GM18909 (cell line): ENCODE measurements around the gene ENPP5.

Experiments
- ATAC-seq: cut with Tn5 transposase; IDR thresholded peaks from one replicate; pipeline ENCODE4 v1.9.1; 2021; ENCODE audit warnings: mild to moderate bottlenecking; ENCODE audit not compliant: unreplicated experiment, poor library complexity

ENPP5 gene, protein sequence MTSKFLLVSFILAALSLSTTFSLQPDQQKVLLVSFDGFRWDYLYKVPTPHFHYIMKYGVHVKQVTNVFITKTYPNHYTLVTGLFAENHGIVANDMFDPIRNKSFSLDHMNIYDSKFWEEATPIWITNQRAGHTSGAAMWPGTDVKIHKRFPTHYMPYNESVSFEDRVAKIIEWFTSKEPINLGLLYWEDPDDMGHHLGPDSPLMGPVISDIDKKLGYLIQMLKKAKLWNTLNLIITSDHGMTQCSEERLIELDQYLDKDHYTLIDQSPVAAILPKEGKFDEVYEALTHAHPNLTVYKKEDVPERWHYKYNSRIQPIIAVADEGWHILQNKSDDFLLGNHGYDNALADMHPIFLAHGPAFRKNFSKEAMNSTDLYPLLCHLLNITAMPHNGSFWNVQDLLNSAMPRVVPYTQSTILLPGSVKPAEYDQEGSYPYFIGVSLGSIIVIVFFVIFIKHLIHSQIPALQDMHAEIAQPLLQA

DNA sequence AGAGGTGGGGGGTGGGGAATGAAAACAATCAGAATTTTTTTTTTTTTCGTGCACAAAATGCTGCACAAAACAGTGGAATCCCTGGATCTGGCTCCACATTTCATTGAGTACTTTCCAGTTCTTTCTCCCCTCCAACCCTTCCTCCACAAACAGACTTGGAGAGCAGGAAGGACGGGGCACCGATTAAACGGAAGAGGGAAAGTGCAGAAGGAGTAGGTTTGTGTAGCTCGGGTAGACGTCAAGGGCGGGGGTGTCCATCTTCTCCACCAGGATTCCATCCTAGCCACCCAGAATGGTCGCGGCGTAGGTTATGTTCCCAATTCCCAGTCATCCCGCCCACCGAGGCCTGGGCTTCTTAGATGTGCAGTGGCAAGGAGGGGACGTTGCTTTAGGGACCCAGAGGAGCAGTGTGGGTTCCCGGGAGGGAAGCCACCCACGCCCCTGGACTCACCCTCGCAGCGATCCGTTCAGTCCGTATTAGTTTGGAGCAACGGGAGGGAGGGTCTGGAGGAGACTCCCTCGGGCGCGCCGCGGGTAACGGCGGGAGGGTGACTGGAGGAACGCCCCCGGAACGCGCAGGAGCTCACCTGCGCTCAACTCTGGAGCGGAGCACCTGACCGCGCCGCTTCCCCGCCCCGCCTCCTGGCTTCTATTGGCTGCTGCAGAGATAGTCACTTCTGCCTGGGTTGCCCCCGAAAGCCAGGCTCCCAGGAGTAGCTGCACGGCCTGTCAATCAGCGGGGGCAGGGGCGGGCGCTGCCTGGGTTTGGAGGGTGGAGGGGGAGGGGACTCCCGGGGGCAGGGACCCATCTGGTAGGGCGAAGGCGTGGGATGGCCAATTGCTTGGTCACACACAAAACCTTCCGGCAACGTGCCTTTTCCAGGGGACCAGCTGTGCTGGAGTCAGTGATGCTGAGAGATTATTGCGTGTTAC, at the start of gene ENPP5:
Gene ENPP5, minus strand, starts transcription at position 624 of the 933 bp plus-strand sequence. CDS start 2,718 bp downstream, outside the sequence.
- peak; percentile 88 for ATAC-seq

DNA sequence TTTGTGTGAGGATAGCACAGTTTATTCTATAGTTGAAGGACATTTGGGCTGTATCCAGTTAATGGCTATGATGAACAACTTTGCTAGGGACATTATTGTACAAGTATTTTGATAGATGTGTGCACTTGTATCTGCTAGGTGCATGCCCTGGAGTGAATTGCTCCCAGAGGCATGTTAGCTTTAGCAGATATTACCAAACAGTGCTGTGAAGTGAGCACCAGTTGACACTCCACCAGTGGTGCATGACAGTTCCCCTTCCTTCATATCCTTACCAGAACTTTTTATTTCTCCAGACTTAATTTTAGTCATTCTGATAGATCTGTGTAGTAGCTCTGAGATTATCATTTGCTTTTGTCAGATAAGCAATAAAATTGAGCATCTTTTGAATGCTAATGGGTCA, 48.9 kb upstream of the ENPP5 start:
- no peak for ATAC-seq

DNA sequence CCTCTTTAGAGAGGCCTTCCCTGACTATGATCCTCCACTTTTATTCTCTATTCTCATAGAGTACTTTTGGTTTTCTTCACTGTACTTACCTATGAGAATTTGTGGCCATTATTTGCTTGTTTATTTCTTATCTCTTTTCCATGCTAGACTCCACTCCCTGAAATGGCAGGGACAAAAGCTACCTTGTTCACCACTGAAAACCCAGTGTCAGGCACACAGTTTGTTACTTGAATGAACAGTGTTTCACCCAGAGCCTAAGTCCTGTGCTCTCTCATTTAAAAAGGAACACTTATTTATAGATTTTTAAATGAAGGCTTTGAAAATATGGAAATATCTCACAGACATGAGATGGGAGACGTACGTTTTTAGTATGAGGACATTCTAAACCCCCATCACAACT, 47.7 kb upstream of the ENPP5 start:
- ATAC-seq, result no peak

DNA sequence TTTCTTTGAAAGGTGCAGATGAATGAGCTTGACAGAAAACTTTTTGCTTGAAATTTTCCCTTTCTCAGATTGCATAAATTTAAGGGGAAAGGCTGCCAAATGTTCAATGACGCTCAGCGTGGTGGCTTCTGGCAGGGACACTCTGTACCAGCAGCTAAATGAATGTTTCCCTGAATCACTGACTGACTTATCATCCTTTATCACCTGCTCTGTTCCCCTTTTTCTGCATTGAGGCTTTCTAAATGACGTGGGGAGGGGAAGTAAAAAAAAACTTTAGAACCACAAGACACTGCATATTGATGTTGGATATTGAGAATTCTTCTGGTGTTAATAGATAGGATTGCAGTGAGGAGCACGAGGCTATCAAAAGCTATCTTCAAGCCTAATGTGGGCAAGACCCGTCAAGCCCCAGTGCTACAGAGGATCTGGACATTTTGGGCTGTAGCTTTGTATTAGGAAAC, 46.9 kb upstream of the ENPP5 start:
- peak; percentile 56 for ATAC-seq

DNA sequence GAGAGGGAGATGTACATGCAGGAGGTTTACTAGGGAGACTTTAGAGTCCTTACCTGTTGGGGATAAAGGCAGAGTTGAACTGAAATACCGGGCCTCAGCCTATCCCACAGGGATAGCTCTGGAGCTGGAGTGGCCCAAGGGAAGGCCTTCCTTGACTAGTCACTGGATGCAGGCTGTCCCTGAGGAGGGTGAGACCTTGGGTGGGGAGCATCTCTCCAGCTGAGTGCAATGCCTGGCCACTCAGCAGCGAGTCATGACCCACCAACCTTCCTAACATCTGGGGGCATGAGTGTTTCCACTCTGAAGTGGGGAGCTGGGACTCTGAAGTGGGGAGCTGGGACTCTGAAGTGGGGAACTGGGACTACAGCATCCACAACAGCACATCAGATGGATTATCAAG, 46.1 kb upstream of the ENPP5 start:
- ATAC-seq, result no peak

DNA sequence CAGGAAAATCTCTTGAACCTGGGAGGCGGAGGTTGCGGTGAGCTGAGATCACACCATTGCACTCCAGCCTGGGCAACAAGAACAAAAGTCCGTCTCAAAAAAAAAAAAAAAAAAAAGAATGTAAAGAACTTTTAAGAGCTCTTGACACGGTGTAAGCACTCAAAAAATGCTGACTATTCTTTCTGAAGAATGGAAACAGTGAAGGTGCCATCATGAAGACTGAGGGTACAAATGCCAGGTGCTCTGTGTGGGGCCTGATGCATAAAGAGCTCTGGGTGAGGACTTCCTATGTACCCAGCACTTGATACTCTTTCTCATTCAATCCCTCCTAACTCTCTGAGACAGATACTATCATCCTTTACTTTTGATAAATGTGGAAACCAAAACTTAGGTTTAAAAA, 45.0 kb upstream of the ENPP5 start:
- no peak for ATAC-seq

DNA sequence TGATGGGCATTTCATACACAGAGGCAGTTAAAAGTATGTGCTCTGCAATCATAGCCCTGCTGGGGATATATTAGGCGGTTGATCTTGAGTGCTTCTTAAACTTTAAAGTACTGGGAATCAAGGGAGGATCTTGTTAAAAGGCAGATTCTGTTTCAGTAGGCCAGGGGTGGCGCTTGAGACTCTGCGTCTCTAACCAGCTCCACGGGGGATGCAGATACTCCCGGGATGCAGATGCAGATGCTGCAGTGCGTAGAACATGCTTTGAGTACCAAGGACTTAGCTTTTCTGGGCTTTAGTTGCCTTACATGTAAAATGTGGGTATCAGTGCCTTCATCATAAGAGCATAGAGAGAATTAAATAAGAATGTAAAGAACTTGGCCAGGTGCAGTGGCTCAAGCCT, 44.4 kb upstream of the ENPP5 start:
- ATAC-seq, result no peak

DNA sequence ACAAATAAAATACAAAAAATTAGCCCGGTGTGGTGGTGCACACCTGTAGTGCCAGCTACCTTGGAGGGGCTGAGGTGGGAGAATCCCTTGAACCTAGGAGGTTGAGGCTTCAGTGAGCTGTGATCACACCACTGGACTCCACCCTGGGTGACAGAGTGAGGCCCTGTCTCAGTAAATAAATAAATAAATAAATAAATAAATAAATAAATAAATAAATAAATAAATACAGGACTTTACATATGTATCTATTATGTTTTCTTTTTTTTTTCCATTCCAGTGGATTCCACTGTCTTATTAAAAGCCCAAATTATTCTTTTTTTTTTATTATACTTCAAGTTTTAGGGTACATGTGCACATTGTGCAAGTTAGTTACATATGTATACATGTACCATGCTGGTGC, 41.1 kb upstream of the ENPP5 start:
- ATAC-seq, result no peak

DNA sequence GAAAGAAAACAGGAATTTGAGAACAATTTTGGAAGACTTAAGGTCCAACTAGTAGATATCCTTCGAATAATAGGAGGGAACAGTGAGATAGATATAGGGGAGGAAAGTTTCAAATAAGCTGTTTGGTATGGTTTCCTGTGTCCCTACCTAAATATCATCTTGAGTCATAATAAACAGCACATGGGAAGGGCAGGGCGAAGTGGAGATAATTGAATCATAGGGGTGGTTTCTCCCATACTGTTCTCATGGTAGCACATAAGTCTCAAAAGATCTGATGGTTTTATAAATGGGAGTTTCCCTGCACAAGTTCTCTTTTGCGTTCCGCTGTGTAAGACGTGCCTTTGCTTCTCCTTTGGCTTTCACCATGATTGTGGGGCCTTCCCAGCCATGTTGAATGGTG, 39.5 kb upstream of the ENPP5 start:
- ATAC-seq, result no peak

DNA sequence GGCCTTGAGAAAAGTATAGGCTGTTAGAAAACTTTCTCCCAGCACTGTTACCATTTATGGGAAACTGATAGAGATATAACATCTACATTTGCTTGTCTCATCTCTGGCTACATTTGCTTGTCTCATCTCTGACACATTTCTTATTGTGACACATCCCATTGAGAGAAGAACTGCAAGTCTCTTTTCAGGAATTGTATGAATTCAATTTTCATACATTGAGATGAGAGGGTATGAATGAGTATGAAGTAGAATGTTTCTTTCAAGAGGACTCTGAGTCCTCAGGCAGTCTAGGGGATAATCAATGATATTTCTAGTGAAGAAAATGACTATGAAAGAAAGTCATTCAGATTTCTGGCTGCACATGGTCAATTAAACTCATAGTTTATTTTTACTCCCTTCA, 37.5 kb upstream of the ENPP5 start:
- no peak for ATAC-seq

DNA sequence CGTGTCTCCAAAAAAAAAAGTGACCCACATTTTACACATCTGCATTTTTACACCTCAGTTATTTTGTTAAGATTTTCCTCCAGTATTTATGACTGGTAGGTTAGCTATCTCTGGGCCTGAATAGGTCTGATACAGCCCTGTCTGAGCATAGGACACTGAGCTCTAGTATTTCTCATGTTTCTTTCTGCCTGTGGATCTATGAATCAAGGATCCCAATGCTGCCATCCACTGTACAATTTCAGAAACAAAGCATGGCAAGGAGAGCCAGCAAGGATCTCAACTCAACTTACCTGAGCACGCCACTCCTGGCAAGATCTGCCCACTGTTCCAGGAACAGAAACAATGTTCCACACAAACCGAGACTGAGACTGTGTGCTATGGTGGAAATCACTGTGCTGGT, 36.4 kb upstream of the ENPP5 start:
- ATAC-seq, result no peak

DNA sequence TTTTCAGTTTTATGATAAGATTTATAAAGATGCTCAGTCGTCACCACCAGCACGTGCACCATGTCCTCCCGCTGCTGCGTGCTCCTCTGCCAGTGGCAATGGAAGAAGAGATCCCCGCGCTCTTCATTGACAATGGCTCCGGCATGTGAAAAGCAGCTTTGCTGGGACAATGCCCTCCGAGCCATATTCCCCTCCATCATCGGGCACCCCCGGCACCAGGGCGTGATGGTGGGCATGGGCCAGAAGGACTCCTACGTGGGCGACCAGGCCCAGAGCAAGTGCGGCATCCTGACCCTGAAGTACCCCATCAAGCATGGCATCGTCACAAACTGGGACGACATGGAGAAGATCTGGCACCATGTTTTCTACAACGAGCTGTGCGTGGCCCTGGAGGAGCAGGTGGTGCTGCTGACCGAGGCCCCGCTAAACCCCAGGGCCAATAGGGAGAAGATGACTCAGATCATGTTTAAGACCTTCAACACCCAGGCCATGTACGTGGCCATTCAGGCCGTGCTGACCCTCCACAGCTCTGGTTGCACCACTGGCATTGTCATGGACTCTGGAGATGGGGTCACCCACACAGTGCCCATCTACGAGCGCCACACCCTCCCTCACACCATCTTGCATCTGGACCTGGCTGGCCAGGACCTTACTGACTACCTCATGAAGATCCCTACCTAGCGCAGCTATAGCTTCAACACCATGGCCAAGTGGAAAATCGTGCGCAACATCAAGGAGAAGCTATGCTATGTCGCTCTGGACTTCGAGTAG, 34.3 kb upstream of the ENPP5 start:
- no peak for ATAC-seq

DNA sequence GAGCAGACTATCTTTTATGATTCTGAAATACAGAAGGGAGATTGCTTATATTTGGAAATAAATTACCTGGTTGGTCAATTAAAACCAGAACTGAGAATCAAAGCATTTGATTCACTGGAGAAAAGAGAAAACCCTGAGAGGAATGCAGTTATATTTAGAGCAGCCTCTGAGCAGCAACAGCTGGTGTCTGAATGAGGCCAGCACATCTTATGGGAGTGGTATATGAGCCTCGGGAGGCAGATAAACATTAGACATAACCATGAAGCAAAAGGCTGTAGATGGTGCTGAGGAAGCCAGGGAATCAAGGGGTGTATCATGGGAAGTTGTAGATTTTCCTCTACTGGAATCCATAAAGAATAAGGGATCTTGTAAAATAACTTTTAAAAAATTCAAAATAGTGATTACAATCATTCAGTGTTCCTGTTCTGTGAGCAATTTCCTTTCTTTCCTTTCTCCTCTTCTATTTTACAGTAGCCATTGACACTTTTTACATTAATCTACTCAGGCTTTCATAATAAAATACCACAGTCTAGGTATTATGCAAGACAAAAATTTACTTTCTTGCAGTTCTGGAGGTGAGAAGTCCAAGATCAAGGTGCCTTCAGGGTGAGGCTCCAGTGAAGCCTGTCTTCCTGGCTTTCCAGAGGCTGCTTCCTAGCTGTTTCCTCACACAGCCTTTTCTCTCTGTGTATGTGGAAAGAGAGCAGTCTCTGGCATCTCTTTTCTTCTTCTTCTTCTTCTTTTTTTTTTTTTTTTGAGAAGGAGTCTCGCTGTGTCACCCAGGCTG, 32.8 kb upstream of the ENPP5 start:
- no peak for ATAC-seq

DNA sequence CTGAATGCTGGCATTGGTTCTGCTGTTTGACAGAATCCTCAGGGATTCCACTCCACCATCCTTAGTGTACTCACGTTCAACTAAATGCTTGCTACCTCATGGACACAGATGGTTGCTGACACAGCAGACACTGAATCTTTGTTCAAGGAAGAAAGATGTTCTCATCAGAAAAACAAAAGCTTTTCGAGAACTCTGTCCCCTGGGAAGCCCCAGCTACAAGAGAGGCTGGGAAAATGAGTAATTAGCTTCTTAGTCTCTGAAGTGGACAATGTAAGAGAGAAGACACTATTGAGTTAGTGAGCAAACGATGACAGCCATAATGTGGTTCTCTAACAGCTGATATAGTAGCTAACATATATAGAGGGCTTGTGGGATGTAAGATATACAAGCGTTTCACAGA, 30.9 kb upstream of the ENPP5 start:
- ATAC-seq, result no peak

DNA sequence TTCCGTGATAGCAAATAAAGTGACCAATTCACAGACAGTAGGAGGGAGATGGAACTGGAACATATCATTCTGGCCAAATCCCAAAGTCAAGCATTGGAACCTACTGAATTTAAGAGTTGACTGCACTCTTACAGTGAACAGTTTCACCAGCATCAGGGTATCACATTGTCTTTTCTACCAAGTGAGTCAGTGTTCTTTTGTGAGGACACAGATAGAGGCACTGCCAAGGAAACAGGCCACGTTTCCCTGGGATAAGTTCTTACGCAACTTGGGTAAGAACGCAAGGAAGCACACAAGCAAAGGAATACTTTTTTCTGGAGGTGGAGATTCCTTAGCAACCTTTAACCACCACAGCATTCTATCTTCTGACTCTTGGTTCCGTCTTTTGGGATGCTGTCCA, 28.6 kb upstream of the ENPP5 start:
- no peak for ATAC-seq

DNA sequence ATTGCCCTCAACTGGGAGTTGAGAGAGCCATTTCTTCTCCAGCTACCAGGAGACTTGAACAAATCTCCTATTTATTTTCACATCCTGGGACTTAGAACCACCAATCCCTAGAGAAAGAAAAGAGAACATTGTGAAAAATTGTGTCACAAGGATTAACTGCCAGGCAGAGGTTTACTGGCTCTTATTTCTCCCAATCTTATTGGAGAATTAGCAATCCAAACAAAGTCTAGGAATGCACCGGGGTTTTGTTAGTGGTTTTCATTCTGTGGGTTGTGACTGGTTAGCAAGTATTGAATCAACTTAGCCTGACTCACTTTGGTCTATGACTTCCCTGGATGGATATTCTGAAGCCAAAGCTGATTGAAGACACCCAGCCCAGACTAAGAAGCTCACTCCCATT, 21.2 kb upstream of the ENPP5 start:
- no peak for ATAC-seq

DNA sequence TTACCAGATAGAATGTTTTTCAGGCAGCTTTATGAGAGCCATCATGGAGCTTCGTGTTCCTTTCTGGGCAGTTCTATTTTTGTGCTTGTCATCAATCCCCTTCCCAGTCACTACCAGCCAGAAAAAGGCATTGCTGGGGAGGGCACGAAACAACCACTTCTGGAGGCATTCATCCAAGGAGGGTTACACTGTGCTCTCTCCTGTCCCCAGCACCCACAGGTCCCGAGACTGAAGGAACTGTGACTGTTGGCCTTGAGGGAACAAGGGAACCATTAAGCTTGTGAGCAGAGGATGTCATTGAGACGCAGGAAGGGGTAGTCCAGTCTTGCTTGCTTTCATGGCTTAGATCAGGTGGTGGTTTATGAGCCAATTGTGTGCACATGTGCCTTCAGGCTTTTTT, 20.1 kb upstream of the ENPP5 start:
- ATAC-seq, result no peak

DNA sequence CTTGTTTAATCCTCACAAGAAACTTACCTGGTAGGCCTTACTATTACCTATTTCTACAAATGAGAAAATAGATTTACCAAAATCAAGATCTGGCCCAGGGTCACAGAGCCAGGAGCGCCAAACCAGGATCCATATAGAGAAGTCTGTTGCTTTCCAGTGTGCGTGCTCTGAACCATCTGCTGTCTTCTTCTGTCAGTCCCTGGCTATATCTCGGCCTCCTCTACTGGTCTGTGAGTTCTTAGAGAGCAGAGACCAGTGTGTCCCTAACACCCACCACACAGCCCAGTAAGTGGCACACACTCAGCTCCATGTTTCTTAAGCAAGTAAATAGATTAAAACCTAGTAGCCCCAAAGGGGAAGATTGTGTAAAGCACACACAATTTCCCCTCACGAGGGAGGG, 18.9 kb upstream of the ENPP5 start:
- ATAC-seq, result no peak

DNA sequence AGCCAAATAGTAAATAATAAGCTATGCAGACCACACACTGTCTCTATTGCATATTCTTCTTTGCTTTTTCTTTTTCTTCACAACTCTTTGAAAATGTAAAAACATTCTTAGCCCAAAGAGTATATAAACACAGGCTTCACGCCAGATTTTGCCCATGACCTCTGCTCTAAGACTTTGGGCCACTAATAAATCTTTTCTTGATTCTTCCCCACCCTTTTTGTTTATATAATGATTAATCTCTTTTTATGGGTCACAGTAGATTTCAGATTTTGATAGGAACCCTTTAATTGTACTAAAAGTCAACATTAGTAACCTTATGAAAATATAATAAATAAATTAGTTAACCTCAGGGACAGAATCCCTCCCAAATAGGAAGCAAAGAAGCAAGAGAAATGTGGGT, 15.8 kb upstream of the ENPP5 start:
- no peak for ATAC-seq

DNA sequence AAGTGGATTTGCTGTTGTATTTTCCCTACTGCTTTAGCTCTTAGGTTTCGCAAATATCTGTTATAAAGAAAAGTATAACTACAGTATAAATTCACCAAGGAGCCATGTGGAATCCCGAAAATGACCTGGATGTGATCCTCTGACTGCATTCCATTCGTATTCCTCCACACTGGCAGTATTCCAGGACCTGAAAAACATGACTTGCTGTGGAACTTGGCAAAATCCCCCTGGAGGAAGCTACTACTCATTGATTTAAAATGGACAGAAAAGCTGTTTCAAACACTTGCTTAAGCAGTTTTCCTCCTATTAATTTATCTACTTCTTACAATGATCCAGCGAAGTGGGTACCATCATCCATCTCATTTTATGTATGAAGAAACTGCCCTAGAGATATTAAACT, 13.3 kb upstream of the ENPP5 start:
- no peak for ATAC-seq
